ENCODE results near the gene DNM3.

DNA sequence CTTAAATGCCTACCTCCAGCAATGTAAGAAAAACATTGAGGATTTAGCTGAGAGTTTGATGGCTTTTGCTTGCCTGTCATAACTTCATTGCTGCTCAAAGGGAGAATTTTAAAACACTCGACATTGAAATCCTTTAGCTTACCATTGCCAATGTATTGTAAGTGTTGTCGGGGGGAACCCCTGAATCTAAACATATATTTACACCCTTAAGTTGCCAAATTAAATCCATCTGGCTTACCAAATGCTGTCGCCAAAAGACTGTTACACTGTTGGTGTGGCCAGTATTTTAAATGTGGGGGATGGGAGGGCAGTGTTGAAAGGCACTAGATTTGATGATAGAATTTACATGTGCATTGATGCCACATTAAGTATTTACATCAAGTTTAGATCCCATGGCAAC lies 554.3 kb downstream of the DNM3 start:
- TF ChIP-seq, protein P1, sequence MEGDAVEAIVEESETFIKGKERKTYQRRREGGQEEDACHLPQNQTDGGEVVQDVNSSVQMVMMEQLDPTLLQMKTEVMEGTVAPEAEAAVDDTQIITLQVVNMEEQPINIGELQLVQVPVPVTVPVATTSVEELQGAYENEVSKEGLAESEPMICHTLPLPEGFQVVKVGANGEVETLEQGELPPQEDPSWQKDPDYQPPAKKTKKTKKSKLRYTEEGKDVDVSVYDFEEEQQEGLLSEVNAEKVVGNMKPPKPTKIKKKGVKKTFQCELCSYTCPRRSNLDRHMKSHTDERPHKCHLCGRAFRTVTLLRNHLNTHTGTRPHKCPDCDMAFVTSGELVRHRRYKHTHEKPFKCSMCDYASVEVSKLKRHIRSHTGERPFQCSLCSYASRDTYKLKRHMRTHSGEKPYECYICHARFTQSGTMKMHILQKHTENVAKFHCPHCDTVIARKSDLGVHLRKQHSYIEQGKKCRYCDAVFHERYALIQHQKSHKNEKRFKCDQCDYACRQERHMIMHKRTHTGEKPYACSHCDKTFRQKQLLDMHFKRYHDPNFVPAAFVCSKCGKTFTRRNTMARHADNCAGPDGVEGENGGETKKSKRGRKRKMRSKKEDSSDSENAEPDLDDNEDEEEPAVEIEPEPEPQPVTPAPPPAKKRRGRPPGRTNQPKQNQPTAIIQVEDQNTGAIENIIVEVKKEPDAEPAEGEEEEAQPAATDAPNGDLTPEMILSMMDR (IDR thresholded peaks at IDR 0.05; ENCODE audit: insufficient read depth, low read depth, low read length): no peak
- TF ChIP-seq EZH2 (IDR thresholded peaks at IDR 0.05; ENCODE audit: insufficient read depth, low read length): no peak
